K562 (cell line): ENCODE measurements around the gene KNDC1. TPM values are rescaled to one million over a fixed set of nuclear protein-coding genes. Genes with fewer than 3 reads are reported as not detected.
"Not testable (repeated sequence)": the region's sequence is repeated elsewhere in the genome, so short reads cannot be mapped to it uniquely, and the experiment has no call there.

Experiments
- ATAC-seq: fragments of 200-7000 bp; cut with Tn5 transposase; 3 replicates; pipeline ENCODE4 v1.9.1; 2020; ENCODE audit warnings: moderate library complexity
- BruUV-seq: library from RNA; stranded (reverse); fragments of 400-500 nt; replicated peaks from 2 replicates; lab custom pipeline; 2021; lab: Mats Ljungman, UMichigan
- CTCF ChIA-PET: fragments of 300-600 bp; formaldehyde crosslinking; extraction: SDS; loops from one replicate; lab custom pipeline; 2021; ENCODE audit warnings: low intra/inter-chr PET ratio; lab: Yijun Ruan, JAX
- POLR2A ChIA-PET: fragments of 300-600, 350-650 bp; sonication (Branson Sonifier 250); formaldehyde crosslinking; extraction: SDS; loops from one replicate; lab custom pipeline; 2021; ENCODE audit warnings: antibody characterized with exemption, inconsistent platforms; lab: Yijun Ruan, JAX
- DNase-seq, 4 experiments: peaks; one replicate each; pipeline versions ENCODE4 v3.0.0 to v3.0.0-alpha.2; 2011 to 2018; ENCODE audit warnings: low spot score in 3 of 4, mixed read lengths in 3 of 4; ENCODE audit errors: extremely low read depth in 1 of 4
- FAIRE-seq: peaks from 2 replicates; lab custom pipeline; 2011; peaks lifted over from hg19 to GRCh38; lab: Jason Lieb, UNC
- H2AFZ ChIP-seq: 2 replicates; pipeline ENCODE4 v1.6.0; 2011; ENCODE audit warnings: low read depth, low read length, control low read depth, inconsistent platforms
- H3K27ac ChIP-seq: fragments of 200-600 bp; 3 replicates; pipeline ENCODE4 v1.8.0; 2011; ENCODE audit warnings: low read depth, mild to moderate bottlenecking, control low read depth, inconsistent platforms, low read length, moderate library complexity, mixed read lengths; ENCODE audit errors: extremely low read depth
- H3K27me3 ChIP-seq, 2 experiments: fragments of 300-600 bp in 1 of 2; 2 replicates in 1 of 2; 3 replicates in 1 of 2; pipeline versions ENCODE4 v1.6.0 to v1.8.0; 2011; ENCODE audit warnings: inconsistent platforms in 2 of 2, low read length in 2 of 2, mild to moderate bottlenecking in 1 of 2, mixed read lengths in 1 of 2, moderate library complexity in 1 of 2; ENCODE audit not compliant: control insufficient read depth in 2 of 2, insufficient read depth in 2 of 2
- H3K36me3 ChIP-seq: fragments of 300-600 bp; 3 replicates; pipeline ENCODE4 v1.8.0; 2011; ENCODE audit warnings: mild to moderate bottlenecking, low read length, inconsistent platforms; ENCODE audit not compliant: control insufficient read depth, insufficient read depth
- H3K4me1 ChIP-seq, 2 experiments: fragments of 200-600 bp in 1 of 2; replicated peaks in 1 of 2; 2 replicates in 1 of 2; 3 replicates in 1 of 2; pipeline versions ENCODE4 v1.5.1 to v1.8.0; 2011; ENCODE audit warnings: inconsistent platforms in 2 of 2, low read length in 2 of 2, mild to moderate bottlenecking in 1 of 2, mixed read lengths in 1 of 2, moderate library complexity in 1 of 2; ENCODE audit not compliant: control insufficient read depth in 2 of 2, insufficient read depth in 2 of 2
- H3K4me2 ChIP-seq: 2 replicates; pipeline ENCODE4 v1.6.1; 2011; ENCODE audit warnings: low read length, control low read depth, inconsistent platforms, mixed read lengths; ENCODE audit not compliant: insufficient read depth
- H3K4me3 ChIP-seq: fragments of 200-600 bp; sonication (generic), shearing (Covaris generic); 2 replicates; pipeline ENCODE4 v1.5.1; 2016; ENCODE audit warnings: control low read depth, inconsistent platforms
- H3K79me2 ChIP-seq: fragments of 200-600 bp; 3 replicates; pipeline ENCODE4 v1.8.0; 2011; ENCODE audit warnings: low read length, inconsistent platforms; ENCODE audit not compliant: control insufficient read depth, insufficient read depth
- H3K9ac ChIP-seq, 2 experiments: 2 replicates each; pipeline versions ENCODE4 v1.6.0 to v1.6.1; 2011; ENCODE audit warnings: low read depth in 2 of 2, low read length in 2 of 2, control low read depth in 1 of 2, inconsistent platforms in 1 of 2, mild to moderate bottlenecking in 1 of 2, mixed read lengths in 1 of 2; ENCODE audit not compliant: insufficient read depth in 1 of 2
- H3K9me1 ChIP-seq: one replicate; pipeline ENCODE4 v1.6.0; 2011; ENCODE audit warnings: inconsistent platforms, mild to moderate bottlenecking, low read length, moderate library complexity; ENCODE audit not compliant: control insufficient read depth, insufficient read depth
- H3K9me3 ChIP-seq: replicated peaks from 2 replicates; pipeline ENCODE4 v1.5.1; 2011; ENCODE audit warnings: low read depth, low read length, inconsistent platforms; ENCODE audit not compliant: control insufficient read depth, insufficient read depth
- H4K20me1 ChIP-seq: replicated peaks from 2 replicates; pipeline ENCODE4 v1.6.1; 2011; ENCODE audit warnings: low read length, inconsistent platforms, mixed read lengths; ENCODE audit not compliant: control insufficient read depth, insufficient read depth
- FOXA1 ChIP-seq: fragments of 450-650 bp; IDR thresholded peaks from 2 replicates; pipeline ENCODE4 v1.6.1; 2016; ENCODE audit warnings: mild to moderate bottlenecking, borderline replicate concordance
- U2AF1 ChIP-seq: fragments of 200-400 bp; formaldehyde crosslinking; optimal IDR thresholded peaks from 2 replicates; pipeline ENCODE3; 2017; ENCODE audit warnings: mild to moderate bottlenecking, low read depth, low read length, moderate library complexity
- WGBS: fragments of 100-300 bp; shearing (Covaris generic); methylation state at CpG from one replicate; pipeline ENCODE4 v1.1.6; 2016; ENCODE audit warnings: low coverage, mixed read lengths; ENCODE audit not compliant: insufficient coverage; ENCODE audit errors: missing lambda C conversion rate; 5-methylcytosine and 5-hydroxymethylcytosine counted together
- in situ Hi-C: fragments of 300-500 bp; cut with MboI; formaldehyde crosslinking; loops from 4 replicates; pipeline ENCODE4 v1.15.0; 2018; ENCODE audit warnings: inconsistent platforms, mixed read lengths
- intact Hi-C: fragments of 100-400 bp; cut with micrococcal nuclease; formaldehyde crosslinking; loops from 2 replicates; pipeline ENCODE4 v1.14.2; 2022
- polyA plus RNA-seq, 8 experiments: library from polyadenylated mRNA; depleted of rRNA in 4 of 8; stranded (reverse) in 5 of 8; unstranded in 3 of 8; fragments of >200 nt; fragmentation: Nextera tagmentation in 2 of 8; fragmentation: Illumina TruSeq in 1 of 8; extraction: Ambion mirVana in 2 of 8; extraction: Trizol in 1 of 8; gene quantifications; 2 replicates each; pipeline versions ENCODE4 v1.2.1 to v1.2.3, GENCODE V29; 2011 to 2014; ENCODE audit warnings: inconsistent platforms in 1 of 8, missing spikeins in 1 of 8
- total RNA-seq, 7 experiments: library from RNA; depleted of rRNA in 6 of 7; stranded (reverse); fragments of >200 nt in 6 of 7; fragmentation: Illumina TruSeq in 2 of 7; extraction: Trizol in 2 of 7; gene quantifications; 2 replicates each; pipeline versions ENCODE4 v1.2.1 to v1.2.3, GENCODE V29; 2011 to 2021; ENCODE audit warnings: low replicate concordance in 1 of 7
- TF ChIP-seq, protein P1 (sequence below): fragments of 450-650 bp; IDR thresholded peaks from 2 replicates; pipeline ENCODE4 v1.6.1; 2016
- TF ChIP-seq, protein P2 (sequence below): sonication (generic); formaldehyde crosslinking; IDR thresholded peaks from 2 replicates; pipeline ENCODE4 v1.8.0; 2022; ENCODE audit warnings: missing genetic modification reagents, mild to moderate bottlenecking, moderate library complexity, borderline replicate concordance

KNDC1 gene
- total and polyA plus RNA-seq, 9 of the 15 experiments (the other 6 are each of a cell fraction or from before 2014, with no cell fraction given) = 0.07 to 0.26 (median 0.11) TPM; not detected in 6

DNA sequence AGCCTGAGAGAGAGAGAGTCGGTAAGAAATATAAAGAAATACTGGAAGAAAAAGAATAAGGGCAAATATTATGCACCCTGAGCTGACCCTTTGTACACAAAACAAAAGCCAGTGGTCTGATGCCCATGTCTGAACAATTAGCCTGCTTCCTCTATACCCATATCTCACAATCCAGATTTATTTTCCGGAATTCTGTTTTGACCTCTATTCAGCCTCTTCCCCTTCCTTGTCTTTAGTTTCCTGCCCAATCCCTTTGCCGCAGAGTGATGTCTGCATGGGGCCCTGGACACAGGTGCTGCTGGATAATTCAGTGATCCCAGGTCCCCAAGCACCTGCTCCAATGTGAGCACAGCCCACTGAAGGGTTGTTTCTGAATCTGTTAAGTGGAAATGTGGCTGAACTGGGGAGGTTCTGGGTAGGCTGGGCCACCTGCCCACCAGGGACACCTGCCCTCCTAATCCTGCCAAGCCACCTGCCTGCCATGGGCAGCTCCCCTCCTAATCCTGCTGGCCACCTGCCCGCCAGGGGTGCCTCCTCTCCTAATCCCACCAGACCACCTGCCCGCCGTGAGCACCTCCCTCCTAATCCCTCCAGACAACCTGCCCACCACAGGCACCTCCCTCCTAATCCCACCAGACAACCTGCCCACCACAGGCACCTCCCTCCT, 49.3 kb upstream of the KNDC1 start:
- Histone ChIP-seq H3K79me2 (no peaks in the 10 kb centered on the region), H2AFZ (no peak overlapping the region), H3K4me2 (no peak overlapping the region), H3K9me1 (no peaks in the 10 kb centered on the region), H3K4me3 (no peak overlapping the region), H3K36me3 (no peaks in the 10 kb centered on the region), H3K27me3 (peaks cover 0 to 12% of the 10 kb centered on the region in 2 experiments; a peak in 2 of 5 replicates), H3K27ac (no peak overlapping the region), H3K9me3 (no peaks in the 10 kb centered on the region), H3K9ac (no peak overlapping the region), H3K4me1 (peaks cover 0 to 8% of the 10 kb centered on the region in 2 experiments; a peak in 1 of 5 replicates), H4K20me1 (no peaks in the 10 kb centered on the region)
- CTCF ChIA-PET = no interaction called here
- WGBS = 0% methylated on average over 4 of the region's 6 CpGs
- FAIRE-seq (no peak), ATAC-seq (no peak), DNase-seq (no peak)
- no TSS peak for BruUV-seq
- intact Hi-C loops (no loop called here), in situ Hi-C loops (loop anchor here (25.0 kb wide), 1 partner anchor 448 kb away; no protein-coding TSS in a partner anchor)
- TF ChIP-seq, protein P1, sequence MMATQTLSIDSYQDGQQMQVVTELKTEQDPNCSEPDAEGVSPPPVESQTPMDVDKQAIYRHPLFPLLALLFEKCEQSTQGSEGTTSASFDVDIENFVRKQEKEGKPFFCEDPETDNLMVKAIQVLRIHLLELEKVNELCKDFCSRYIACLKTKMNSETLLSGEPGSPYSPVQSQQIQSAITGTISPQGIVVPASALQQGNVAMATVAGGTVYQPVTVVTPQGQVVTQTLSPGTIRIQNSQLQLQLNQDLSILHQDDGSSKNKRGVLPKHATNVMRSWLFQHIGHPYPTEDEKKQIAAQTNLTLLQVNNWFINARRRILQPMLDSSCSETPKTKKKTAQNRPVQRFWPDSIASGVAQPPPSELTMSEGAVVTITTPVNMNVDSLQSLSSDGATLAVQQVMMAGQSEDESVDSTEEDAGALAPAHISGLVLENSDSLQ = no peak
- TF ChIP-seq, protein P2, sequence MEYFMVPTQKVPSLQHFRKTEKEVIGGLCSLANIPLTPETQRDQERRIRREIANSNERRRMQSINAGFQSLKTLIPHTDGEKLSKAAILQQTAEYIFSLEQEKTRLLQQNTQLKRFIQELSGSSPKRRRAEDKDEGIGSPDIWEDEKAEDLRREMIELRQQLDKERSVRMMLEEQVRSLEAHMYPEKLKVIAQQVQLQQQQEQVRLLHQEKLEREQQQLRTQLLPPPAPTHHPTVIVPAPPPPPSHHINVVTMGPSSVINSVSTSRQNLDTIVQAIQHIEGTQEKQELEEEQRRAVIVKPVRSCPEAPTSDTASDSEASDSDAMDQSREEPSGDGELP = no peak
- no peak for TF ChIP-seq U2AF1
- TF ChIP-seq FOXA1 = no peak
- POLR2A ChIA-PET = no interaction called here

DNA sequence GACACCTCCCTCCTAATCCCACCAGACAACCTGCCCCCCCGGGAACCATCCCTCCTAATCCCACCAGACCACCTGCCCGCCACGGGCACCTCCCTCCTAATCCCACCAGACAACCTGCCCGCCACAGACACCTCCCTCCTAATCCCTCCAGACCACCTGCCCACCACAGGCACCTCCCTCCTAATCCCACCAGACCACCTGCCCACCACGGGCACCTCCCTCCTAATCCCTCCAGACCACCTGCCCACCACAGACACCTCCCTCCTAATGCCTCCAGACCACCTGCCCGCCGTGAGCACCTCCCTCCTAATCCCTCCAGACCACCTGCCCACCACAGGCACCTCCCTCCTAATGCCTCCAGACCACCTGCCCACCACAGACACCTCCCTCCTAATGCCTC, 48.4 kb upstream of the KNDC1 start:
- H3K4me2 ChIP-seq, H2AFZ ChIP-seq, H3K36me3 ChIP-seq, ATAC-seq, H3K9me3 ChIP-seq, DNase-seq, H3K27ac ChIP-seq, H3K4me3 ChIP-seq, POLR2A ChIA-PET, H4K20me1 ChIP-seq, intact Hi-C loops, H3K9ac ChIP-seq, BruUV-seq, H3K79me2 ChIP-seq, H3K27me3 ChIP-seq, H3K4me1 ChIP-seq, CTCF ChIA-PET, FAIRE-seq, H3K9me1 ChIP-seq: not testable (repeated sequence)
- WGBS = 0% methylated on average over 2 of the region's 7 CpGs
- in situ Hi-C loops = loop anchor here (25.0 kb wide), 1 partner anchor 449 kb away; no protein-coding TSS in a partner anchor
